Mucosa of stomach (tissue), 1 donor: ENCODE data around the gene NSMF.

Experiments used
- H3K27me3 ChIP-seq: one replicate; pipeline ENCODE4 v1.7.0; 2013; ENCODE audit warnings: mild to moderate bottlenecking, low read length; ENCODE audit not compliant: control insufficient read depth, insufficient read depth
- H3K36me3 ChIP-seq: one replicate; pipeline ENCODE4 v1.7.0; 2013; ENCODE audit warnings: low read length; ENCODE audit not compliant: control insufficient read depth, insufficient read depth
- H3K4me1 ChIP-seq: one replicate; pipeline ENCODE4 v1.7.0; 2013; ENCODE audit warnings: mild to moderate bottlenecking, low read length; ENCODE audit not compliant: control insufficient read depth, insufficient read depth
- H3K4me3 ChIP-seq: one replicate; pipeline ENCODE4 v1.7.0; 2013; ENCODE audit warnings: low read length
- H3K9ac ChIP-seq: one replicate; pipeline ENCODE4 v1.7.0; 2013; ENCODE audit warnings: mild to moderate bottlenecking, low read length, moderate library complexity
- H3K9me3 ChIP-seq: one replicate; pipeline ENCODE4 v1.7.0; 2013; ENCODE audit warnings: mild to moderate bottlenecking, low read length, moderate library complexity; ENCODE audit not compliant: control insufficient read depth
- donor health status: Pancreatic carcinoma.

The NSMF gene

GRCh38 chr9:137498720-137499150 is 39.6 kb upstream of the NSMF start:
- no peaks in the 10 kb centered on the region for H3K4me1 ChIP-seq
- H3K4me3 ChIP-seq, result no peak overlapping the region
- H3K9me3 ChIP-seq, result no peaks in the 10 kb centered on the region
- no peak overlapping the region for H3K9ac ChIP-seq
- no peaks in the 10 kb centered on the region for H3K27me3 ChIP-seq
- no peaks in the 10 kb centered on the region for H3K36me3 ChIP-seq

- Histone ChIP-seq H3K4me3 (no peak overlapping the region), H3K9ac (no peak overlapping the region), H3K4me1 (no peaks in the 10 kb centered on the region), H3K36me3 (no peaks in the 10 kb centered on the region), H3K9me3 (no peaks in the 10 kb centered on the region), H3K27me3 (no peaks in the 10 kb centered on the region)
Observed at GRCh38 chr9:137497921-137498719, 39.0 kb upstream of the NSMF start.

GRCh38 chr9:137496601-137497375 is 37.7 kb upstream of the NSMF start:
- Histone ChIP-seq H3K27me3 (no peaks in the 10 kb centered on the region), H3K9ac (no peak overlapping the region), H3K36me3 (no peaks in the 10 kb centered on the region), H3K9me3 (no peaks in the 10 kb centered on the region), H3K4me3 (no peak overlapping the region), H3K4me1 (no peaks in the 10 kb centered on the region)

GRCh38 chr9:137494550-137495351 is 35.6 kb upstream of the NSMF start:
- Histone ChIP-seq H3K9me3 (no peaks in the 10 kb centered on the region), H3K36me3 (no peaks in the 10 kb centered on the region), H3K4me1 (no peaks in the 10 kb centered on the region), H3K4me3 (no peak overlapping the region), H3K27me3 (no peaks in the 10 kb centered on the region), H3K9ac (no peak overlapping the region)

DNA sequence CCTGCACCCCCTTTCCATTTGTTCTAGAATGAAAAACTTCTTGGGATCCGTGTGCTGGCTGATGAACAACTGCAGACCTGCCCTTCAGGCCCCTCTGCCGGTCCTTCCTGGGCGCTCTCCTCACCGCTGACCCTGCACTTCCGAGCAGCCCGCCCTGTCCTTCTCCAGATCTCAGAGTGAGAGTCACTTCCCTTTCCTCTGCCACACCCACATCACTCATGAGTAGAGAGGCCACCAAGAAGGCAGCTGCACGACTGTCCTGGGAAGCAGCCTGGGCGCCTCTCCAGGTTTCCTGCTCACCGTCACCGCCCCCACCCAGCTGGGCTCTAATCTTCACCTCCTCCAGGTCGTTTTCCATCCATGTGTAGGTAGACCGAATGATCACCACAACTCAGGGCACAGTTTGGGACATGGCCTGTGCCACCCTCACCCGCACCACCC is 35.0 kb upstream of the NSMF start:
- Histone ChIP-seq H3K9ac (no peak overlapping the region), H3K9me3 (no peaks in the 10 kb centered on the region), H3K4me1 (no peaks in the 10 kb centered on the region), H3K4me3 (no peak overlapping the region), H3K36me3 (no peaks in the 10 kb centered on the region), H3K27me3 (no peaks in the 10 kb centered on the region)

DNA sequence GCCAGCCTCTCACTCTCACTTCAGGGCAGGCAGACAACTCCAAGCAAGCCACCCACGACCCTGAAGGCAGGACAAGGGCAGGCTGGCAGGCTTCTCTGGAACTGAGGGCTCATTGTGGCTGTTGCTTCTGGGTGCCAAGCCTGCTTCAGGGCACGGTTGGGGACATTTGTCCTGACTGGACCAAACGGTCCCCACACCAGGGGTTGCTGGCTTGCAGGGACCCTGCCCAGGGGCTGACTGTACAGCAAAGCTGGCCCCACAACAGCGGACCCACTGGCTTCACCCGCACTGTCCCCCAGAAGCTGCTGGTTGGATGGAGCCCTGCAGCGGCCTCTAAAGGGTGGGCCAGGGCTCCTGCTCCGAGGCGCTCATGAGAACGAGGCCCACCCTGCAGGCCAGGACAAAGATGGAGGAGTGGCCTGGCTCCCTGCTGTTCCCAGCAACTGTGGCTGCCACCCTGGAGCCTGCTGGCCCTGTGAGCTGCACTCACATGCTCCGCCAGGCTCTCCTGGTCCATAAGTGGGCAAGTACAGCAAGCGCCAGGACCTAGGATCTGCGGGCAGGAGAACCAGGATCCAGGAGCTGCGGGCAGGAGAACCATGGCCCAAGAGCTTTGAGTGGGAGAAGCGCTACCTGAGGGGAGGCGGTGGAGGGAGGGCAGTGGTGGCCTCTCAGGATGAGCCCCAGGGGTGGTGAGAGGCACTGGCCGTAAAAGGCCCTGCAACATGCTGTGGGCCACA is 34.4 kb upstream of the NSMF start:
- Histone ChIP-seq H3K9ac (no peak overlapping the region), H3K4me3 (no peak overlapping the region), H3K27me3 (no peaks in the 10 kb centered on the region), H3K9me3 (no peaks in the 10 kb centered on the region), H3K36me3 (no peaks in the 10 kb centered on the region), H3K4me1 (no peaks in the 10 kb centered on the region)

GRCh38 chr9:137492464-137493363 is 33.6 kb upstream of the NSMF start:
- Histone ChIP-seq H3K4me3 (no peak overlapping the region), H3K36me3 (no peaks in the 10 kb centered on the region), H3K4me1 (peaks cover 8% of the 10 kb centered on the region), H3K9me3 (no peaks in the 10 kb centered on the region), H3K27me3 (no peaks in the 10 kb centered on the region), H3K9ac (no peak overlapping the region)

DNA sequence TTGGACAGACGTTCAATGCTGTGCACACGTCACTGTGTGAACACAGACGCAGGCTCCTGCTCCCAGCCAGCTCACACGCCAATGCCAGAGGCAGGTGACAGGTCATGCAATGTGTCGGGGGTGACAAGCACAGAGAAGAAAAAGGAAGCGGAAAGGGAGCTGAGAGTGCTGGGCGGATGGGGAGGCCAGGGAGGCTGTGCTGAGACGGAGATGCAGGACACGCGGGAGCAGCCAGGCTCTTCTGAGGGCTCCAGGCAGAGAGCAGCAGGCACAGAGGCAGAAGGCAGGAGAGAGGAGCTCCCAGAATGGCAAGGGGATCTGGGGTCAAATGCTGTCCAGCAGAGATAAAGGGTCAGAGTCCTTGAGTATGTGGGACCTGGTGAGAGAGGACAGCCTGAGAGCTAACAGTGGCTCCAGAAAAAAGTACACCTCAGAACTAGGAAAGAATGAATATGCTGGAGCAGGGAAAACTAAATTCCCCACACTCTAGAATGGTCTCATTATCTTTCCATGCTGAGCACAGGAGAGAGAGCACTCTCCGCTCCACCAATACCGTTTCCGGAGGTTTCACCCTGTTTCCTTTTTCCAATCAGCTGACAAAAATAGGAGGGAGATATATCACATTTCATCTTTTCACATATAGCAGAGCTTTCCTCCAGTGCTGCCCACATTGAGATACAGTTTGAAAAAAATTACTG is 32.8 kb upstream of the NSMF start:
- H3K4me3 ChIP-seq, result no peak overlapping the region
- no peak overlapping the region for H3K9ac ChIP-seq
- no peaks in the 10 kb centered on the region for H3K36me3 ChIP-seq
- peaks cover 16% of the 10 kb centered on the region for H3K4me1 ChIP-seq
- no peaks in the 10 kb centered on the region for H3K27me3 ChIP-seq
- H3K9me3 ChIP-seq, result no peaks in the 10 kb centered on the region

DNA sequence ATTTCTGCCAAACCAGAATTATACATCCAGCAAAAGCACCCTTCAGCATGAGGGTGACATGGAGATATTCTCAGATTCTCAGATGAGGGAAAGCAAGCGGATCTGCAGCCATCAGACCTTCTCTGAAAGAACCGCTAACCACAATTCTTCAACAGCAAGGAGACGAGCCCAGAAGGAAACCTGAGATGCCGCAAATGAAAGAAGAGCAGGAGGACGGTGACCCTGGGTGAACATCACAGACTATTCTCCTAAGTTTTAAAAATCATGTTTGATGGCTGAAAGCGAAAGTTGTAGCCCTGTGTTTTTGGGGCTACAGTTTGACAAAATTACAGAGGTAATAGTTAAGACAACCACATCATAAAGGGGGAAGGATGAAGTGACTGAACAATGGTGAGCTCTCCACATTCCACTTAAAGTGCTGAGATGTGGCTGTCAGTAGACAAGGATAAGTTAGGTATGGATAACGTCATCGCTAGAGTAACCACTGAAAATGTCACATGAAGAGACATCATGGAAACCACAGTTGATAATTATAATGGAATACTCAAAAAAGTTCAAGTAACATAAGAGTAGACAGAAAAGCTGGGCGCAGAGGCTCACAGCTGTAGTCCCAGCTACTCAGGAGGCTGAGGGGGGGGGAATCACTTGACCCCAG is 31.5 kb upstream of the NSMF start:
- Histone ChIP-seq H3K9ac (no peak overlapping the region), H3K9me3 (no peaks in the 10 kb centered on the region), H3K36me3 (no peaks in the 10 kb centered on the region), H3K4me3 (no peak overlapping the region), H3K4me1 (peaks cover 16% of the 10 kb centered on the region), H3K27me3 (no peaks in the 10 kb centered on the region)

GRCh38 chr9:137488906-137489305 is 29.8 kb upstream of the NSMF start:
- H3K4me3 ChIP-seq, result no peak overlapping the region
- no peaks in the 10 kb centered on the region for H3K27me3 ChIP-seq
- H3K36me3 ChIP-seq, result no peaks in the 10 kb centered on the region
- H3K4me1 ChIP-seq, result peaks cover 16% of the 10 kb centered on the region
- H3K9ac ChIP-seq, result no peak overlapping the region
- H3K9me3 ChIP-seq, result no peaks in the 10 kb centered on the region
